ENCODE measurements around the gene PRDM16. TPM values are rescaled to one million over a fixed set of nuclear protein-coding genes. Genes with fewer than 3 reads are reported as not detected.

PRDM16 gene
- total RNA-seq, 1 experiment from 2014 or later = 5.3 TPM

GRCh38 chr1:3241236-3241550, 172.2 kb downstream of the PRDM16 start:
- Mint-ChIP-seq H3K4me3 (ENCODE audit: unreplicated experiment) (no peak overlapping the region), H3K4me1 (ENCODE audit: low read depth, unreplicated experiment) (no peaks in the 10 kb centered on the region), H3K27me3 (ENCODE audit: insufficient read depth, unreplicated experiment) (no peaks in the 10 kb centered on the region), H3K36me3 (ENCODE audit: insufficient read depth, unreplicated experiment) (no peaks in the 10 kb centered on the region), H3K9me3 (ENCODE audit: unreplicated experiment) (no peaks in the 10 kb centered on the region), H3K27ac (ENCODE audit: unreplicated experiment) (no peak overlapping the region)
- H3K4me3 ChIP-seq (ENCODE audit: low read depth, low read length) = no peak overlapping the region
- ChIA-PET CTCF (no interaction called here), POLR2A (interaction anchor here (0.5 kb wide), 1 partner anchor 173 kb away, joined by 7 read pairs; no protein-coding TSS in a partner anchor)
- intact Hi-C loops (cut with micrococcal nuclease; ENCODE audit: unreplicated experiment) = no loop called here
- no peaks in the 10 kb centered on the region for H3K36me3 ChIP-seq (ENCODE audit: control insufficient read depth, insufficient read depth, low read length)
- no peaks in the 10 kb centered on the region for H3K9me3 ChIP-seq
- DNase-seq = no peak
- H3K27me3 ChIP-seq (replicated peaks; ENCODE audit: control insufficient read depth, insufficient read depth, low read length) = no peaks in the 10 kb centered on the region
- peaks cover 4% of the 10 kb centered on the region; the same call in 1 of the 2 replicates for H3K4me1 ChIP-seq
- TF ChIP-seq CTCF (IDR thresholded peaks at IDR 0.05; ENCODE audit: insufficient read depth in 1 of 2, low read depth in 1 of 2, low read length in 1 of 2, severe bottlenecking in 1 of 2, unreplicated experiment in 1 of 2) = no peak
- no TSS peak for BruUV-seq (replicated peaks)

- CTCF ChIA-PET = no interaction called here
- H3K4me3 ChIP-seq (ENCODE audit: low read depth, low read length) = no peak overlapping the region
- DNase-seq = no peak
- Mint-ChIP-seq H3K4me1 (ENCODE audit: low read depth, unreplicated experiment) (no peaks in the 10 kb centered on the region), H3K36me3 (ENCODE audit: insufficient read depth, unreplicated experiment) (no peaks in the 10 kb centered on the region), H3K27ac (ENCODE audit: unreplicated experiment) (no peak overlapping the region), H3K4me3 (ENCODE audit: unreplicated experiment) (no peak overlapping the region), H3K9me3 (ENCODE audit: unreplicated experiment) (no peaks in the 10 kb centered on the region), H3K27me3 (ENCODE audit: insufficient read depth, unreplicated experiment) (no peaks in the 10 kb centered on the region)
- H3K9me3 ChIP-seq = no peaks in the 10 kb centered on the region
- peaks cover 4% of the 10 kb centered on the region; the same call in 1 of the 2 replicates for H3K4me1 ChIP-seq
- H3K27me3 ChIP-seq (replicated peaks; ENCODE audit: control insufficient read depth, insufficient read depth, low read length) = no peaks in the 10 kb centered on the region
- POLR2A ChIA-PET = no interaction called here
- H3K36me3 ChIP-seq (ENCODE audit: control insufficient read depth, insufficient read depth, low read length) = no peaks in the 10 kb centered on the region
- intact Hi-C loops (cut with micrococcal nuclease; ENCODE audit: unreplicated experiment) = no loop called here
- BruUV-seq (replicated peaks) = no TSS peak
- no peak for TF ChIP-seq CTCF (IDR thresholded peaks at IDR 0.05; ENCODE audit: insufficient read depth in 1 of 2, low read depth in 1 of 2, low read length in 1 of 2, severe bottlenecking in 1 of 2, unreplicated experiment in 1 of 2)
Measured at GRCh38 chr1:3241673-3242407, 172.8 kb downstream of the PRDM16 start.

- BruUV-seq (replicated peaks) = no TSS peak
Measured at GRCh38 chr1:3242408-3243260, 173.6 kb downstream of the PRDM16 start.

More at GRCh38 chr1:3242408-3243260, 173.6 kb downstream of the PRDM16 start:
- no peaks in the 10 kb centered on the region for H3K36me3 Mint-ChIP-seq (ENCODE audit: insufficient read depth, unreplicated experiment)
- peaks cover 4% of the 10 kb centered on the region; the same call in 1 of the 2 replicates for H3K4me1 ChIP-seq
- no peak overlapping the region for H3K4me3 ChIP-seq (ENCODE audit: low read depth, low read length)
- no peak overlapping the region for H3K27ac Mint-ChIP-seq (ENCODE audit: unreplicated experiment)
- DNase-seq = no peak
- H3K36me3 ChIP-seq (ENCODE audit: control insufficient read depth, insufficient read depth, low read length) = no peaks in the 10 kb centered on the region
- intact Hi-C loops (cut with micrococcal nuclease; ENCODE audit: unreplicated experiment) = no loop called here
- no peak for TF ChIP-seq CTCF (IDR thresholded peaks at IDR 0.05; ENCODE audit: insufficient read depth in 1 of 2, low read depth in 1 of 2, low read length in 1 of 2, severe bottlenecking in 1 of 2, unreplicated experiment in 1 of 2)
- no peaks in the 10 kb centered on the region for H3K9me3 ChIP-seq
- H3K27me3 ChIP-seq (replicated peaks; ENCODE audit: control insufficient read depth, insufficient read depth, low read length) = no peaks in the 10 kb centered on the region
- H3K9me3 Mint-ChIP-seq (ENCODE audit: unreplicated experiment) = no peaks in the 10 kb centered on the region
- CTCF ChIA-PET = no interaction called here
- POLR2A ChIA-PET = no interaction called here
- H3K4me3 Mint-ChIP-seq (ENCODE audit: unreplicated experiment) = no peak overlapping the region
- H3K27me3 Mint-ChIP-seq (ENCODE audit: insufficient read depth, unreplicated experiment) = no peaks in the 10 kb centered on the region
- no peaks in the 10 kb centered on the region for H3K4me1 Mint-ChIP-seq (ENCODE audit: low read depth, unreplicated experiment)
